GM21529 (cell line): ENCODE results near the gene PREX1.
A peak's percentile ranks its signal among the peaks of the same experiment; 100 is the strongest.
"Not testable (repeated sequence)": the region's sequence is repeated elsewhere in the genome, so short reads cannot be mapped to it uniquely, and the experiment has no call there.

Source experiments
- ATAC-seq: cut with Tn5 transposase; IDR thresholded peaks from one replicate; pipeline ENCODE4 v1.9.1; 2021; ENCODE audit not compliant: unreplicated experiment

The PREX1 gene

DNA sequence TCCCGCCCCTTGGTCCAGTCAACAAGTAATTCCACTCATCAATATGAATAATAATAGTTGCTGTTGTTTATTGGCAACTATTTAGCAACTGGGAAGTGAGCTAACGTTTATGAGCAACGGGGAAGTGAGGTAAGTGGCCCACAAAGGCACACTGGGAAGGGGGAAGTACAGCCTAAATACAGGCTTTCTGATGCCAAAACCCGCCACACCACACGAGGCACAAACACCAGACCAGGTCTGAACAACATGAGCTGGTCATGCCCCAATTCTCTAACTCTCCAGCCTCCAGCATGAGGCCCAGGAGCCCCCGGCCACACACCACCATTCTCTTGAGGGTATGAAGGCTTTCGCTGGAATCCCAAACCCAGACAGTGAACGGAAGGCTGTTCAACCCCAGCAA lies 50.8 kb downstream of the PREX1 start:
- ATAC-seq = no peak

DNA sequence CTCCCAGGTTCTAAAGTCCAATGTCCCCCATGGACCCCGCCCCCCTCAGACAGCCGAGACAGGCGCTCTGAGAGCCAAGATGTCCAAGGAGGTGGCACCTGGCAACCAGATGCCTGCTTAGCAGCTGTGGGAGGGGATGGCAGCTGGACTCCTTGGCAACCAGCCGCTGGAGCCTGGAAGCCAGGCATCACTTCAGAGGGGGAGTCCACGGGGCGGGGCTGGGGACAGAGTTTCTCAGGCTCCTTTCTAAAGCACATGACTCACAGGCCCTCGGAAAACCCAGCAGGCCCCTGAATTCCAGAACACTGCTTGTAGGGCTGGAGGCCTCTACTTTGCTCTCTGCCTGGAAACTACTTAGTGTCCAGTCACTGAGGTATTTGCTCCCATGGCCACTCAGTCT lies 51.5 kb downstream of the PREX1 start:
- ATAC-seq = no peak

DNA sequence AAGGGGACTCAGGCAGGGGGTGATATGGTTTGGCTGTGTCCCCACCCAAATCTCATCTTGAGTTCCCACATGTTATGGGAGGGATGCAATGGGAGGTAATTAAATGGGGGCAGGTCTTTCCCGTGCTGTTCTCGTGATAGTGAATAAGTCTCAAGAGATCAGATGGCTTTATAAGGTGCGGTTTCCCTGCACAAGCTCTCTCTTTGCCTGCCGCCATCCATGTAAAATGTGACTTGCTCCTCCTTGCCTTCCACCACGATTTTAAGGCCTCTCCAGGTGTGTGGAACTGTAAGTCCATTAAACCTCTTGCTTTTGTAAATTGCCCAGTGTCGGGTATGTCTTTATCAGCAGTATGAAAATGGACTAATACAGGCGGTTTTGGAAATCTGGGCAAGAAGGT lies 52.3 kb downstream of the PREX1 start:
- not testable (repeated sequence) for ATAC-seq

DNA sequence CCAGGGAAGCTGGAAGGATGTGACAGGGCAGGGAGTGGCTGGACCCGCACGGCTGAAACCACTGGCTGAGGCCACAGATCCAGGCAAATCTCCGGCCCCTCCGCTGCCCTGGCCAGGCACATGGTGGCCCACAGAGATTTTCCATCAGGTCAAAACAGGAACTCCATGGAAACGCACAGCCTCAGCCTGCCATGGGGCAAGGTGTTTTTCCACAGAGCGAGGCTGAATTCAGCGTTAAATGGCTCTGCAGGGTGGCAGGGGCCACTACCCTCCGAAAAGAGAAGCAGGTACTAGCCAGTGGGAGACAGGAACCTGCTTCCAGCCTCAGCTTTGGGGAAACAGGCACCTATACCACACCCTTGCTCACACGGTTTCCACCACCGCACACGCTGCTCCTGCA lies 53.1 kb downstream of the PREX1 start:
- no peak for ATAC-seq

DNA sequence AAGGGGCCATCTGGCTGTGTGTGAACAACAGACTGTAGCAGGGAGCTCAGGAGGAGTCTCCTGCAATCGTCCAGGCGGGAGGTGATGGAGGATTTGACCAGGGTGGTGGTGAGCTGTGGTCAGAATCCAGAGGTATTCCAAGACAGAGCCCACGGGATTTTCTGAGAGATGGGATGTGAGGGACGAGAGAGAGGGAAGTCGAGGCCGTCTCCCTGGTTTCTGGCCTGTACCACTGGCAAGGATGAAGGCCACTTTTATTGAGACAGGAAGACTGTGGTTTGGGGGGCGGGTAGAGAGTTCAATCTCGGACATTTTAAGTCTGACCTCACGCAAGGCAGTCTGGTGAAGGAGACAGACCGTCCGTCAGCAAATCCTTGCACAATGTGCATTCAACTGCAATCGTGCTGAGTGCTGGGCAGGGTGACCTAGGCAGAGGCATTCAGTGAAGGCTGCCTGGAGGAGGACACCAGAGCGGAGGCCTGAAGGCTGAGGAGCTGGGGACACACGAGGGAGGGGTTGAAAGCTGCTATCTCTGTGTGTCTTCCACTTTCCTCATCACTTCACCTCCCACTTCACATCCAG lies 53.9 kb downstream of the PREX1 start:
- no peak for ATAC-seq

DNA sequence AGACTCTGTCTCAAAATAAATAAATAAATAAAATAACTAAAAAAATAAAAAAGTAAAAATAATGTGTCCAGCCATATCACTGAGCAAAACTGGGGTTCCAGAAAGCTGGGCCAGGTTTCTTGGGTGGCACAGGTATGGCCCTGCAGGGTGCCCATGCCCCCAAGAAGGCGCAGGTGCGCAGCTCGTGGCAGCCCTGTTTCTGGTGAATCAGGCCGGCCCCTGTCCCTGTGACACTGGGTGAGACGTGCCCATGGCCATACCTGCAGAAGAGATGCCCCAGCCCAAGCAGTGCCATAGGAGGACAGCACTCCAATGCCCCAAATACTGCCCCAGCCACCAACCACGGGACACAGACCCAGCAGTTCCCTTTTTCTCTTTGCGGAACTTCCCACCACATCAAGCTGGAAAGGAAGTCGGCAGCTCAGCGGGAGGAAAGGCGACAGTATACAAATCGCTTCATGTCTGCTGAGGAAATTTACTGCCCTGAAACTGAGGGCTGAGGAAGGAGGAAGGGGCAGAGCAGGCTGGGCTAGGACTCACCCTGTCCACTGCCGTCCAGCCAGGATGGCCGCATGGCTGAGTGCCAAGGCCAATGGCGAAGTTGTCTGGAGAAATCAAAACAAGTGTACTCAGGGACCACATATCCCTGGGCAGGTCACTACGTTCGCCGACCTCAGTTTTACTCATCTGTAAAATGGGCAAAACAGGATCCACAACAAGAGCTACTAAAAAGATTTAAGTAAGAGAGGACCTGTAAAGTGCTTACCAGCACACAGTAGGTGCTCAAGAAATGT lies 55.4 kb downstream of the PREX1 start:
- ATAC-seq = no peak

DNA sequence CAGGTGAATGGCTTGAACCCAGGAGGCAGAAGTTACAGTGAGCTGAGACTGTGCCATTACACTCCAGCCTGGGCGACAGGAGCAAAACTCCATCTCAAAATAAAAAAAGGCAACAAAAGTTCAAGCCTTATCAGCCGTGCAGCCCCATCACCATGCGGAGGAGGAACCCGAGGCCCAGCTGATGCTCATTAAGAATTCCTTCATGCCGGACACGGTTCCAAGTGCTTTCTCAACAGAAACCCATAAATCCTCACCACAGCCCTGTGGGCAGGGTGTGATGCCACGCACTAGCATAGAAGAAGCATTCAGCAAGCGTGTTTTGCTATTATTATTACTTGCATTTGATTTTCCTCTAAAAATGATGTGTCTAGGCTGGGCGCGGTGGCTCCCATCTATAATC lies 56.3 kb downstream of the PREX1 start:
- no peak for ATAC-seq

DNA sequence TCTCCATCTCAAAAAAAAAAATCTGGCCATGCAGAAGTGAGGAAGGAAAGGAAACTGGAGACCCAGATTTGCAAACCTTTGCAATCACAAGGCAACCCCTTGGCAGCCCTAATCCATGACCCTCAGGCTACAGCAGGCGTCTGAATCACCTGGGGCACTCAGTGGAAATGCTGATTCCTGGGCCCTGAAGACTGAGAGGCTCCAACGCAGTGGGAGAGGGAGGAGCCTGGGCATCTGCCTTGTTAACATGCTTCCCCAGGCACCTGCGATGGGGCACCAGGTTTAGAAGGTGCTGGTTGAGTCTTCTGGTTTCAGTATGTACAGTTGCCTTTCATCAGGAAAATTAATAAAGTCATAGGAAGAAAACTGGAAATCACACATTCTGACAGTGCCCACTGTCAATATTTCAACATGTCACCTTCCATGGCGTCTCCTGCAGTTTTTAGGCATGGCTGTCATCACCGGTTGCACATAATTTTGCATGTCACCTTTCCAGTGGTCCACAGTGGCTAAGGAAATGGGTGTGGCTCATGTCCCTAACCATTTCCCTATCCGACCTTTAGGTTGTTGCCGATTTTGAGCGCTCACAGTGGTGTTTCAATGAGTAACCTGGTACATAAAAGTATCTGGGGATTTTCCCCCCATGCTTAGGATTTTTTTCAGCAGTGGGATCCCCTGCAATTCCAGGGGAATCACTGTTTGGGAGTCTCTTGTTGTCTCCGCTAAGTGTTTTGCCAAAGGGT lies 56.9 kb downstream of the PREX1 start:
- ATAC-seq = no peak

DNA sequence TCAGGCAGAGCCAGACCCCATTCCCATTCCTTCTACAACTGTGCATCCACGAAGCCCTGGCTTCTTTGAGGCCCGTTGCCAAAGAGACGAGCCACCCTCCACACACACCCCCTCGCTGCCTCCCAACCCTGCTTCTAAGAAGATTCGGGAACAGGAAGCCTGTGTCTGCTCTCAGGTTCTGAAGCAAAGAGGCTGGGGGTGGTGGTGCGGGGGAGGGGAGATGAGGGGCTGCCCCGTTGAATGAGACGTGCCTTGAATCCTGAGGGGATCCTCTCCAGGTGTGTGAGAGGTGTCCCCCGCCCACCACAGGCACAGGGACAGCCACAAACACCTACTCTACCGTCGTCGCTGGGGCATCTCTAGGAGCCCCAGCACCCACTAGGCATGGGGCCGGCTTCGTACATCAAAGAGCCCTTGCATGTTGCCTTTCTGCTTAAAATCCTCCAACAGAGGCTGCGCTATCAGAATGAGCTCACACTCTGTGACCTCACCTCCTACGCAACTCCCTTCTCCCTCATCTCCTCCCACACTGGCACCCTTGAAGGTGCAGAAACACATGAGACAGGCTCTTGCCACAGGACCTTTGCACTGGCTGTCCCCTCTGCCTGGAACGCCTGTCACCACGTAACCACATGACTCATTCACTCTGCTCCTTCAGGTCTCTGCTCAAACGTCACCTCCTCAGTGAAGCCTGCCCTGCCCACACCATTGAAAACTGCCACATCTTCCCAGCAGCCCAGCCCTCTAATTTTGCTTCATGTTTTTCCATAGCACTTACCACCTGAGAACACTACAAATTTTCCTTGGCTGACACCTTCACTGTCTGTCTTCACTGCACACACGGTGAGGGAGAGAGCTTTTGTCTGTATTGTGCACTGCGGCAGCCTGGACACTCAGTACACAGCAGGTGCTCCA lies 58.5 kb downstream of the PREX1 start:
- no peak for ATAC-seq

DNA sequence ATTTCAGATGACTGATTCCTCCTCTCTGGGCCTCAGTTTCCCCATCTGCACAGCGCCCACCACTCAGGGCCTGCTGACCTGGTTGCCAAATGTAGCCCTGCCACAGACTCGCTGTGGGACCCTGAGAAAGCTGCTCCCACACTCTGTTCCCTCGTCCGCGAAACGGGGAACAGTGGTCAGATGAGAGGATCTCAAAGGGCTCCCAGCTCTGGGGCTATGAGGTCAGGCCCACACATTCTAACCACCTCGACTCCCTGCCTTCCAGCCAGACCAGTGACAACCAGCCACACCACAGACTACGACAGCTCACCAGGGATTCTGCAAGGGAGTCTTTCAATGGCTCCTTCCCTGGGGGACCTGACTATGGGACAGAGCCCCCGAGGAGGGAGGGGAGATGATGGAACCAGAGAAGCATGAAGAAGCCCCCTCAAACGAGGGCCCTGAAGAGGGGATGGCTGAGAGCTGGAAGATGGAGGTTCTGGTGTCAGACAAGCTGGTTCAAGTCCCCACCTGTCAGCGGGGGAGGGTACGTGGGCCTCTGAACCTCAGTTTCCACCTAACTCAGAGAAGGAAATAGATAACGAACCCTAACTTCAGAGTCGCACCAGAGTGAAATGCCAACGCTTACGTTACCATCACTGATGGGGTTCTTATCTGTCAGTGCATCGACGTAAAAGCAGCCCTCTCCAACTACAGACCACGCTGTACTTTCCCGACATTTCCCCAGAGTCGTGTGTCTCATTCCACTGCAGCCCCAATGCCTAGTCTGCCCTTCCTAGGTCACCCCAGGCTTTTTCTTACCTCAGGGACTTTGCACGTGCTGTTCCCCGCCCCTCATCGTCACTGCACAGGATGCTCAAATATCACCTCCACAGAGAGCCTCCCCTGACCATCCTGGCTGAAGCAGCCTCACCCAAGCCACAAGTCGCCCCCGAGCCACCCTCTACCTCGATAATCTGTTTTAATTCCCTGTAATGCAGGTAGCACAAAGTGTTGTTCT lies 60.5 kb downstream of the PREX1 start:
- no peak for ATAC-seq

DNA sequence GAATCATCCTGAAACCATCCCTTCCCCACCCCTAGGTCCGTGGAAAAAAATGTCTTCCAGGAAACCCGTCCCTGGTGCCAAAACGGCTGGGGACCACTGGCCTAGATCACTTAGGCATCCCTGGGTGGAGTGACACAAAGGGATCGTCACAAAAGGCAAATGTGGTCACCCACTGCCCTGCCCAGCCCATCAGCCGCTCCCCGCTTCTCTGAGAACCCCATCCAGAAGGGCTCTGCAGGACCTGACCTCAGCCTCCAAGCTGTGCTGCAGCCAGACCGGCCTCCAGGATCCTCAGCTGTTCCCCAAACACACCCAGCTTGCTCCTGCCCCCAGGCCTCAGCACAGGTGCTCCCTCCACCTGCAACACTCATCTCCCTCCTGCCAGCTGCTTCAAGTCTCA lies 61.6 kb downstream of the PREX1 start:
- ATAC-seq = no peak

DNA sequence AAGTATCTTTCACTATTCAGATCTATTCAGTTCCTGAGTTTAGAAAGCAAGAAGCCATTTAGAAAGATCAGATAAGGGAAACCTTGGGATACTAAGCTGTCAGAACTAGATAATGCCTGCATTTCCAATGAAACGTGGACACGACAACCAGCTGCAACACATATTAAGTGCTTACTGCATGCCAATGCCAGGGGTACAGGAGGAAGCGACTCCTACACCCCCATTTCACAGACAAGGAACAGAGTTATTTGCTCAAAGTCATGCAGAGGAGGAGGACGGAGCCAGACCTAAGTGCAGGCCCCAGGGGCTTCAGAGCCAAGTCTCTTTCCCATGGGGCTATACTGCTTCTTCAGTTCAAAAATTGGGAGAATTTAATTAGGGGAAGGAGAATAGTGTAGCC lies 62.4 kb downstream of the PREX1 start:
- ATAC-seq = no peak

DNA sequence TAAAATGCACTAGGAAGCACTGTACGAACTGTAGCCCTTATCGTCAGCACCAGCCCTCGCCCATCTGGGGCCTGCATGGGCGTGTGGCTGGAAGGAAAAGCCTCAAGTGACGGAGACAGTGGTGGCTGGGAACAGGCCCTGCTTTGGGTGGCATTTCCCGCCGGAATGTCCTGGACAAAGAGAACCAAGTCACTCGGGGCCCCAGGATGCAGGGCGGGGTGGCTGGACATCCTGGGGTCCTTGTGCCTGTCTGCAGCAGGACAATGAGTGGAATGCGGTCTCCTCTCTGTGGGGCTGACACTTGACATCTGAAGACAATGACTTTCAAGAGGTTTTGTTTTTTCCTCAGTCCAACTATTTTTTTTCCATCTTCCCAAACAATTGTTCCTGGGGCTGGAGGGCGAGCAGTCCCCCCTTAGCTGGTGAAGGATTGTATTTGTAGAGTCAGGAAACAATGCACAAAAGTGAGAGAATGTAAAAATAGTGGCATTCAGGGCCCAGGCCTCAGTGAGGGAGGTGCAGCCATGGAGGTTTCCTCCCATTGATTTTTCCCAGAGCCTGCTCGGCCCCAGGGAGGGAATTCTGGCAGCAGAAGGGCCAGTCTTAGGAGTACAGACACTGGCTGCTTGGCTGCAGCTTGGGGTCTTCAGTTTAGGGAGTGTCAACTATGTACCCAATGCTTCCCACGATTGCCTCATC lies 64.4 kb downstream of the PREX1 start:
- ATAC-seq = no peak

DNA sequence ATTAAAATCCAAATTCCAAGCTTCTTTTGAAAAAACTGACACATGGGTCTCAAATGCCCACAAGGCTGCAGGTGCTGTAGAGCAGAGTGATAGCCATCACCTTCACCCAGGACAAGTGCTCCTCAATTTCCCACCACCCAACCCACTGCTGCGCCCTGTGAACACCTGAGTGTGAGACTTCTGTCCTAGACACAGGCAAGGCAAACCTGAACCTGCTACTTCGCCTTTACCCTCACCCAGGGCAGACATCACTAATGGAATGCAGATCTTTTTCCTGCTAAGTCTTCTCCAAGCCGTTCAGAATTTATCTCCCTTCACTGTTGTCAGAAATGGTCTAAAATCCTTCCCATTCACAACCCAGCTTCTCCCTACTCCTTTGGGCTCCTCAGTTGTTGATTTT lies 65.9 kb downstream of the PREX1 start:
- ATAC-seq = no peak

DNA sequence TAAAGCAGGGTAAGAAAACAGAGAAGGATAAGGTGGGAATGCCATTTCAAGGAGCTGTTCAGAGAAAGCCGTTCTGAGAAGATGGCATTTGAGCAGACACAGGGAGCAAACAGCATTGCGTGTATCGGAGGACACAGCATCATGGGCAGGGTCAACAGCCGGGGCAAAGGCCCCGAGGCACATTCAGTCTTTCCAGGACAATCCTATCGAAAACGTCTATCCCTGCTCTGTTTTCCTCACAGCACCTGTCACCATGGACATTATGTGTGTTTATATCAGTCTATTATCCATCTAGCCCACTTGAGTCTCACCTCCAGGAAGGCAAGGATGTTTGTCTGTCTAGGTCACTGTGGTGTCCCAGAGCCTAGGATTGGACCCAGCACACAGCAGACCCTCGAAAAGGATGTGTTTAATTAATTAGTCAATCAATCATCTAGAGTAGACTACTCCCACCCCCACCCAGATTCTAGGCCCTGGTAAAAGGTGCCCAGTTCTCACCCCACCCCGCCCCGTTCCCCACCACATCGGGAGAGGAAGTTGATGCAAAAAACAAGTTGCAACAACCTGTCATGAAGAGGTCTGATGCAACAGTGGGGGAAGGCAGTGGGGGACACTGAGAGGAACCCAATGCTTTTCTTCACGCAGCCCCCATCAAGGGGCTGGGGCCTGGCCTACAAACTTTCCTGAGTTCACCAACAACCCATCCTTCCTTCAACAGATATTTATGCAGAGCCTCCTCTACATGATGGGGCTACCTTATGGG lies 66.6 kb downstream of the PREX1 start:
- ATAC-seq = no peak

DNA sequence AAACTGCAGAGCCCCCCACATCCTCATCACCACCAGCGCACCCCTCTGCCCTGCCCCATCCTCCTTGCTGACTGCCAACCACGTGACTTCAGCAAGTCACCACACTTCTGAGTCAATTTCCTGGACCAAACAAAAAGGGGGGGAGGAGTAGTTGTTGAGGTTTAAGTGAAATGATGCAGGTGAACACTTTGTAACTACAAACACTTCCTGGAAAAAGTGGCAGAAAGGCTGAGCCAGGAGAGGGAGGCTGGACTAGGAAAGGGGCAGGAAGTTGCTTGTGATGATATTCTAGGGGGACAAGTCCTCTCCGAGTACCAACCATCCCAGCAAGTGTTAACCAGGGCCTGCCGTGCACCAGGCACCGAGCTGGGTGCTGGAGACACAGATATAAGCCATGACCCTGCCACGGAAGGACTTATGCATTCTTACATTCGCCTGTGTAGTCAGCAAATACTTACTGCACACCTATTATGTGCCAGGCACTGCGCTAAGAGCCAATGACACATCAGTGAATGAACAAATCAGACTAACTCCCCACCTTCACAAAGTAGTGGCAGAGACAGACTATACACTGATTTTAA lies 67.3 kb downstream of the PREX1 start:
- ATAC-seq = peak; percentile 64

DNA sequence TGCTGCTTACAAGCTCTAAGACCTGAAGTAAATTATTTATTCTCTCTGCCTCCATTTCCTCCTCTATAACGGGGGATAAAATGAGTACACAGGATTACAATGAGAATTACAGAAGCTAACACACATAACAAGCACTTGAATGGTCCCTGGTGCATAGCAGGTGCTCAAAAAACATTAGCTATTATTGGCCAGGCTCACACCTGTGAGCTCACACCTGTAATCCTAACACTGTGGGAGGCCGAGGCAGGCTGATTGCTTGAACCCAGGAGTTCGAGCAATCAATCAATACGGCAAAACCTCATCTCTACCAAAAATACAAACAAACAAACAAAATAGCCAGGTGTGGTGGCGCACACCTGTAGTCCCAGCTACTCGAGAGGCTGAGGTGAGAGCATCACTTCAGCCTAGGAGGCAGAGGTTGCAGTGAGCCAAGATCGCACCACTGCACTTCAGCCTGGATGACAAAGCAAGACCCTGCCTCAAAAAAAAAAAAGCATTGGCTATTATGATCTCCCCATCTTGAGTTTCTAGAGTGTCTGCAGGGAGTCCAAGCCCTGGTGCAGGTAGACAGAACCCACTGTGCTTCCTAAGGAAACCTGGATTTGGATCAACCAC lies 68.1 kb downstream of the PREX1 start:
- no peak for ATAC-seq
